NT2/D1 (cell line): ENCODE data around the gene PCDH7.

Experiments used
- YY1 ChIP-seq: IDR thresholded peaks from 2 replicates; pipeline ENCODE4 v1.6.1; 2011; ENCODE audit not compliant: insufficient read length, insufficient read depth
- ZNF274 ChIP-seq: IDR thresholded peaks from 2 replicates; pipeline ENCODE4 v1.6.1; 2011; ENCODE audit warnings: mild to moderate bottlenecking, low read depth, low read length

DNA sequence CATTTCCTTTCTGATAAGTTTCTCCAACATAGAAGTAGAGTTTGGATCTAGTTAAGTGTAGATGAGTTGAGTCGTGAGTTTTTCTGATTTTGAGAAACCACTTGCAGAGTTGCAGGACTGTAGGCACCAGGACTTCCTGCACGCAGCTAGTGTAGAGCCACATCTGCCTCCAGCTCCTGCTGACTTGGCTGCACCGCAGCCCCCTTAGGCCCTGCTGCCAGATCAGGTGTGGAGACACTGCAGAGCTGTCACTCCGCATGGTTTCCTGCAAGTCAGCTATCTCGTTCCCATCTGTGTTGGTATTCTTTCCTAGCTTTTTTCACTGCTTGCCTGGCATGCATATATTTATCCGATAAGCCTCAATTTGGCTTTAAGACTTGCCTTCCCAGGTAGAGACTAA lies 48.9 kb downstream of the PCDH7 start:
- TF ChIP-seq YY1: no peak
- TF ChIP-seq ZNF274: no peak
